GM19193 (cell line): ENCODE results near the gene MORF4L2.

Experiments
- POLR2A ChIP-seq: IDR thresholded peaks from 4 replicates; pipeline ENCODE4 v1.6.1; 2011; ENCODE audit not compliant: insufficient read depth, insufficient read length; ENCODE audit errors: extremely low read depth

The MORF4L2 gene

DNA sequence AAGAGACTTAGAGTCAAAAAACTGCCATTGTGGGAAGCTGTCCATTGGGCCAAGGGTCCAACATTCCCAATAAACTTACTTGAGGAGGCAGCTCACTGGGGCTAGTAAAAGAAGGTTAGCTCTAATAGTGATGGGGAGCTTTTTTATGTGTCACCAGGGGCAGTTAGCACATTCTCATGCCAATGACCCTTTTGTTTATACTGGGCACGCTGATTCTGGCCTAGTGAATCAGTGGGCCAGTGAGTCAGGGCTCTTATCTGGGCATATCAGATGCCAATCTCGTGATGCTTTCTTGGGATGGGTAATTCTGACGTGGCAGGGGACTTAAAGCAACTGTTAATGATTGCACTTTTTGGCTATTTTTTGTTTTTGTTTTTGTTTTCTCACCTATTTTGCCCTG is 29.9 kb downstream of the MORF4L2 start:
- no peak for TF ChIP-seq POLR2A

- no peak for TF ChIP-seq POLR2A
These were observed 35.2 kb downstream of the MORF4L2 start for GRCh38 chrX:103651151-103651773.

- no peak for TF ChIP-seq POLR2A
These were observed 38.9 kb downstream of the MORF4L2 start for GRCh38 chrX:103647630-103648029.

GRCh38 chrX:103644125-103644524 is 42.4 kb downstream of the MORF4L2 start:
- TF ChIP-seq POLR2A = no peak

GRCh38 chrX:103640401-103641155 is 45.9 kb downstream of the MORF4L2 start:
- no peak for TF ChIP-seq POLR2A

GRCh38 chrX:103637604-103638338 is 48.7 kb downstream of the MORF4L2 start:
- no peak for TF ChIP-seq POLR2A

DNA sequence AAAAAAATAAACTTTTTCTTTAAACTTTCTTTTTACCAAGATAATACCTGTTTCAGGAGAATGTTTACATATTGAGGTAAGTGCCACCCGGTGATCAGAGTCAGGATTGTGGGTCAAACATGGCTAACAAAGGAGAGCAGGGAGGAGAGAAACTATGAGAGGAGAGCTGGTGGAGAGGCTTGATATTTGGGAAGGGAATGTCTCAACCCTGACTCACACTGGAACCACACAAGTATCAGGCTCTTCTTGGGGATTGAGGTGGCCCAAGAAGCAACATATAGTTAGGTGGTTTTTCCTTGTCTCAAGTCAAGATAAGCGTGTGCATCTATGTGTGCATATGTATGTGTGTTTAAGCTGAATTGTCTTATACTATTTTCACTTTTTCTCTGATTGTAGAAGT is 51.1 kb downstream of the MORF4L2 start:
- TF ChIP-seq POLR2A = no peak

GRCh38 chrX:103631145-103631544 is 55.4 kb downstream of the MORF4L2 start:
- no peak for TF ChIP-seq POLR2A

DNA sequence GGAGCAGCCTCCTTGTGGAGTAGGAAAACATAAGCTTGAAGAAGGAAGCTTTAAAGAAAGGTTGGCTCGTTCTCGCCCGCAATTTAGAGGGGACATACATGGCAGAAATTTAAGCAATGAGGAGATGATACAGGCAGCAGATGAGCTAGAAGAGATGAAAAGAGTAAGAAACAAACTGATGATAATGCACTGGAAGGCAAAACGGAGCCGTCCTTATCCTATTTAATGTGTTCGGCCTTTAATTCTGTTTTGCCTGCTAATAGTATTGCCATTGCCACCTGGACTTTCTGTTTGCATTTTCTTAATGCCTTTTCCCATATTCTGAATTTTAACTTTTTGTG is 56.4 kb downstream of the MORF4L2 start:
- TF ChIP-seq POLR2A = no peak

DNA sequence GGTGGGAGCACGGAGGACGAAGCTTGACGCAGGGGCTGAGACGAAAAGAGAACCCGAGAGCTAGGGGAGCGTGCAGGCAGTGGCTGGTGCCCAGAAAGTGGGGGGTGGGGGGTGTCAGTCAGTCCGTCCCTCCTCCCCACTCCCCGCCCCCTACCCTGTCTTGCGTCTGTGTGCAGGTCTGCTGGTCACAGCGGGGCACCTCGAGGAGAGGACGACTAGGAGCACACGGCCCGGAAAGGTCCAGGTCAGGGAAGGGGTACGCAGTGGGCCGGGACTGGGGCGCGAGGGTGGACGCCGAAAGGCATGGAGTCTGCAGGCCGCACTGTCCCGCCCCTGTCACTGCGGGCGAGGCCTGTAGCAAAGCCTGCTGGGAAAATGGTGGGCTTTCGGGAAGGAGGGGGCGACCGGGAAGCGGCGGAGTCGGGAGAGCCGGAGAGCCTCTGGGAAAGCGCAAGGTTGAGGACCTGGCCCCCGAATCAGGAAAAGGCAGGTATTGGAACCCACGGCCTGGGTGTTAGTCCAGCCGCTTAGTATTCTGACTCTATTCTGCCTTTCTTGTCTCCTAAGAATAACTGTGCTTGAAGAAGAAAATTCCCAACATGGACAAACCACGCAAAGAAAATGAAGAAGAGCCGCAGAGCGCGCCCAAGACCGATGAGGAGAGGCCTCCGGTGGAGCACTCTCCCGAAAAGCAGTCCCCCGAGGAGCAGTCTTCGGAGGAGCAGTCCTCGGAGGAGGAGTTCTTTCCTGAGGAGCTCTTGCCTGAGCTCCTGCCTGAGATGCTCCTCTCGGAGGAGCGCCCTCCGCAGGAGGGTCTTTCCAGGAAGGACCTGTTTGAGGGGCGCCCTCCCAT is 57.0 kb downstream of the MORF4L2 start:
- TF ChIP-seq POLR2A = peak; percentile 44

- TF ChIP-seq POLR2A = peak; percentile 47
These were observed 57.8 kb downstream of the MORF4L2 start, which contains the start of gene TCEAL1 for GRCh38 chrX:103628386-103629317. TCEAL1 (plus strand) TSS chrX:103628975; CDS start chrX:103629917, 942 bp downstream.

GRCh38 chrX:103626855-103627254 is 59.6 kb downstream of the MORF4L2 start:
- no peak for TF ChIP-seq POLR2A
